GM12874 (cell line): ENCODE data around the gene PLA2G4A.

Experiments
- CTCF ChIP-seq: IDR thresholded peaks from 2 replicates; pipeline ENCODE4 v1.5.1; 2011; ENCODE audit warnings: low read depth, mild to moderate bottlenecking, control low read depth, low read length, moderate library complexity; ENCODE audit not compliant: insufficient read depth

The PLA2G4A gene

GRCh38 chr1:186843226-186843625 is 14.5 kb downstream of the PLA2G4A start:
- no peak for TF ChIP-seq CTCF

- no peak for TF ChIP-seq CTCF
Measured at GRCh38 chr1:186843931-186844330, 15.2 kb downstream of the PLA2G4A start.

- TF ChIP-seq CTCF = no peak
Measured at GRCh38 chr1:186845576-186846210, 16.9 kb downstream of the PLA2G4A start.

GRCh38 chr1:186848509-186849130 is 19.9 kb downstream of the PLA2G4A start:
- no peak for TF ChIP-seq CTCF

- no peak for TF ChIP-seq CTCF
Measured at GRCh38 chr1:186849271-186849671, 20.5 kb downstream of the PLA2G4A start.

GRCh38 chr1:186849826-186850225 is 21.1 kb downstream of the PLA2G4A start:
- no peak for TF ChIP-seq CTCF

GRCh38 chr1:186854102-186854501 is 25.4 kb downstream of the PLA2G4A start:
- no peak for TF ChIP-seq CTCF
